H9 (cell line): ENCODE measurements around the gene RGS6. TPM values are rescaled to one million over a fixed set of nuclear protein-coding genes. Genes with fewer than 3 reads are reported as not detected.

Experiments
- DNase-seq: peaks from one replicate; pipeline ENCODE4 v3.0.0-alpha.2; 2017
- H2AFZ ChIP-seq: one replicate; pipeline ENCODE4 v1.6.1; 2013; ENCODE audit warnings: mild to moderate bottlenecking, low read length, control low read depth, moderate library complexity
- H2AK5ac ChIP-seq: 2 replicates; pipeline ENCODE4 v1.6.1; 2013; ENCODE audit warnings: low read length, control low read depth, mixed read lengths; ENCODE audit not compliant: insufficient read length
- H2BK120ac ChIP-seq: one replicate; pipeline ENCODE4 v1.6.1; 2013; ENCODE audit warnings: low read depth, mild to moderate bottlenecking, low read length, control low read depth, inconsistent platforms; ENCODE audit not compliant: poor library complexity, severe bottlenecking
- H2BK12ac ChIP-seq: 2 replicates; pipeline ENCODE4 v1.6.1; 2013; ENCODE audit warnings: low read length, control low read depth, mixed read lengths, low read depth; ENCODE audit not compliant: insufficient read length
- H2BK15ac ChIP-seq: 2 replicates; pipeline ENCODE4 v1.6.1; 2013; ENCODE audit warnings: low read depth, low read length, control low read depth
- H2BK20ac ChIP-seq: one replicate; pipeline ENCODE4 v1.6.1; 2013; ENCODE audit warnings: low read depth, mild to moderate bottlenecking, low read length, control low read depth, inconsistent platforms; ENCODE audit not compliant: poor library complexity, severe bottlenecking
- H2BK5ac ChIP-seq: 2 replicates; pipeline ENCODE4 v1.6.1; 2013; ENCODE audit warnings: low read length, control low read depth, mixed read lengths; ENCODE audit not compliant: insufficient read length
- H3K14ac ChIP-seq: 2 replicates; pipeline ENCODE4 v1.6.1; 2013; ENCODE audit warnings: low read length, control low read depth; ENCODE audit not compliant: insufficient read depth
- H3K18ac ChIP-seq: 2 replicates; pipeline ENCODE4 v1.6.1; 2013; ENCODE audit warnings: low read depth, mild to moderate bottlenecking, mixed read lengths, low read length, control low read depth; ENCODE audit not compliant: insufficient read length
- H3K23ac ChIP-seq: 2 replicates; pipeline ENCODE4 v1.6.1; 2013; ENCODE audit warnings: low read length, control low read depth, mixed read lengths, low read depth; ENCODE audit not compliant: insufficient read length
- H3K23me2 ChIP-seq: 2 replicates; pipeline ENCODE4 v1.6.1; 2013; ENCODE audit warnings: low read depth, mild to moderate bottlenecking, mixed read lengths, low read length, control low read depth; ENCODE audit not compliant: insufficient read length, poor library complexity, severe bottlenecking
- H3K27ac ChIP-seq: 2 replicates; pipeline ENCODE4 v1.5.1; 2013; ENCODE audit warnings: low read length, control low read depth, mixed read lengths, low read depth; ENCODE audit not compliant: insufficient read length
- H3K27me3 ChIP-seq: 2 replicates; pipeline ENCODE4 v1.6.1; 2013; ENCODE audit warnings: low read length, control low read depth, inconsistent platforms; ENCODE audit not compliant: insufficient read depth
- H3K4ac ChIP-seq: 2 replicates; pipeline ENCODE4 v1.6.1; 2013; ENCODE audit warnings: low read depth, mild to moderate bottlenecking, control low read depth, inconsistent platforms, low read length, moderate library complexity
- H3K4me1 ChIP-seq: 2 replicates; pipeline ENCODE4 v1.6.1; 2013; ENCODE audit warnings: low read length, control low read depth, inconsistent platforms; ENCODE audit not compliant: insufficient read depth
- H3K4me2 ChIP-seq: 2 replicates; pipeline ENCODE4 v1.6.1; 2013; ENCODE audit warnings: low read length, control low read depth, mixed read lengths; ENCODE audit not compliant: insufficient read length, insufficient read depth
- H3K56ac ChIP-seq: 2 replicates; pipeline ENCODE4 v1.6.1; 2013; ENCODE audit warnings: low read depth, mild to moderate bottlenecking, mixed read lengths, low read length, control low read depth; ENCODE audit not compliant: insufficient read length
- H3K79me1 ChIP-seq: 2 replicates; pipeline ENCODE4 v1.6.1; 2013; ENCODE audit warnings: low read depth, mild to moderate bottlenecking, moderate library complexity, low read length, control low read depth, inconsistent platforms; ENCODE audit not compliant: insufficient read depth, poor library complexity, severe bottlenecking
- H3K79me2 ChIP-seq: 2 replicates; pipeline ENCODE4 v1.6.1; 2013; ENCODE audit warnings: low read length, control low read depth, inconsistent platforms; ENCODE audit not compliant: insufficient read depth
- H3K9ac ChIP-seq: 2 replicates; pipeline ENCODE4 v1.6.1; 2013; ENCODE audit warnings: low read length, control low read depth, mixed read lengths; ENCODE audit not compliant: insufficient read length; ENCODE audit errors: extremely low read depth
- H3K9me3 ChIP-seq: one replicate; pipeline ENCODE4 v1.6.1; 2013; ENCODE audit warnings: low read depth, low read length, inconsistent platforms; ENCODE audit not compliant: control insufficient read depth
- H3T11ph ChIP-seq: one replicate; pipeline ENCODE4 v1.6.1; 2013; ENCODE audit warnings: mild to moderate bottlenecking, low read length, control low read depth, inconsistent platforms
- H4K20me1 ChIP-seq: one replicate; pipeline ENCODE4 v1.6.1; 2013; ENCODE audit not compliant: control insufficient read depth, insufficient read length, insufficient read depth
- H4K5ac ChIP-seq: 2 replicates; pipeline ENCODE4 v1.6.1; 2013; ENCODE audit warnings: low read depth, mild to moderate bottlenecking, mixed read lengths, low read length, control low read depth; ENCODE audit not compliant: insufficient read length
- H4K8ac ChIP-seq: replicated peaks from 2 replicates; pipeline ENCODE4 v1.6.1; 2013; ENCODE audit warnings: low read length, control low read depth, mixed read lengths, low read depth; ENCODE audit not compliant: insufficient read length
- H4K91ac ChIP-seq: 2 replicates; pipeline ENCODE4 v1.6.1; 2013; ENCODE audit warnings: low read depth, mild to moderate bottlenecking, moderate library complexity, mixed read lengths, low read length, control low read depth; ENCODE audit not compliant: insufficient read length
- H3K27ac Mint-ChIP-seq, 3 experiments: 2 replicates in 2 of 3; 3 replicates in 1 of 3; pipeline ENCODE4 v1.8.0; 2020 to 2021; ENCODE audit warnings: mixed read lengths in 3 of 3, mild to moderate bottlenecking in 1 of 3, moderate library complexity in 1 of 3
- H3K27me3 Mint-ChIP-seq: 2 replicates; pipeline ENCODE4 v1.8.0; 2021; ENCODE audit warnings: low read depth, mild to moderate bottlenecking, moderate library complexity, mixed read lengths
- H3K36me3 Mint-ChIP-seq, 3 experiments: 2 replicates in 2 of 3; 3 replicates in 1 of 3; pipeline ENCODE4 v1.8.0; 2020 to 2021; ENCODE audit warnings: low read depth in 3 of 3, mixed read lengths in 3 of 3; ENCODE audit not compliant: insufficient read depth in 1 of 3
- H3K4me1 Mint-ChIP-seq, 2 experiments: 2 replicates each; pipeline ENCODE4 v1.8.0; 2020; ENCODE audit warnings: mixed read lengths in 2 of 2
- H3K4me3 Mint-ChIP-seq, 2 experiments: 2 replicates in 1 of 2; 3 replicates in 1 of 2; pipeline ENCODE4 v1.8.0; 2020 to 2021; ENCODE audit warnings: mild to moderate bottlenecking in 2 of 2, mixed read lengths in 2 of 2, moderate library complexity in 1 of 2
- H3K9me3 Mint-ChIP-seq, 2 experiments: 2 replicates in 1 of 2; 3 replicates in 1 of 2; pipeline ENCODE4 v1.8.0; 2020; ENCODE audit warnings: mild to moderate bottlenecking in 2 of 2, mixed read lengths in 2 of 2, moderate library complexity in 1 of 2
- total RNA-seq: library from RNA; stranded (reverse); gene quantifications from 2 replicates; pipeline ENCODE4 v1.2.1, GENCODE V29; 2021
- TF ChIP-seq, protein P1 (sequence below): fragments of 200-600 bp; sonication (generic); conservative IDR thresholded peaks from 3 replicates; pipeline ENCODE4 v1.8.0; 2021; ENCODE audit warnings: antibody characterized with exemption, mild to moderate bottlenecking

The RGS6 gene
- total RNA-seq, 1 experiment from 2014 or later: 3.0 TPM

- Histone ChIP-seq H4K5ac (no peak overlapping the region), H3K56ac (no peak overlapping the region), H2AFZ (no peak overlapping the region), H2BK15ac (no peak overlapping the region), H4K8ac (no peak overlapping the region), H2AK5ac (no peak overlapping the region), H3K27ac (no peak overlapping the region), H3K4me1 (no peaks in the 10 kb centered on the region), H3K4me2 (no peak overlapping the region), H3K9ac (no peak overlapping the region), H2BK20ac (no peak overlapping the region), H3K23me2 (no peaks in the 10 kb centered on the region), H2BK5ac (no peak overlapping the region), H3K79me2 (no peaks in the 10 kb centered on the region), H3K27me3 (no peaks in the 10 kb centered on the region), H2BK12ac (no peak overlapping the region), H4K91ac (no peak overlapping the region), H2BK120ac (no peak overlapping the region), H3T11ph (no peak overlapping the region), H3K4ac (no peak overlapping the region), H4K20me1 (no peaks in the 10 kb centered on the region), H3K79me1 (no peaks in the 10 kb centered on the region), H3K23ac (no peak overlapping the region), H3K9me3 (no peaks in the 10 kb centered on the region), H3K18ac (no peak overlapping the region), H3K14ac (no peak overlapping the region)
- Mint-ChIP-seq H3K36me3 (no peaks in the 10 kb centered on the region; a peak in 1 of 7 replicates), H3K27me3 (no peaks in the 10 kb centered on the region), H3K4me3 (no peak overlapping the region), H3K27ac (no peak overlapping the region), H3K9me3 (peaks cover 1 to 2% of the 10 kb centered on the region in 2 experiments; a peak in 2 of 5 replicates), H3K4me1 (no peaks in the 10 kb centered on the region)
- no peak for DNase-seq
- TF ChIP-seq, protein P1, sequence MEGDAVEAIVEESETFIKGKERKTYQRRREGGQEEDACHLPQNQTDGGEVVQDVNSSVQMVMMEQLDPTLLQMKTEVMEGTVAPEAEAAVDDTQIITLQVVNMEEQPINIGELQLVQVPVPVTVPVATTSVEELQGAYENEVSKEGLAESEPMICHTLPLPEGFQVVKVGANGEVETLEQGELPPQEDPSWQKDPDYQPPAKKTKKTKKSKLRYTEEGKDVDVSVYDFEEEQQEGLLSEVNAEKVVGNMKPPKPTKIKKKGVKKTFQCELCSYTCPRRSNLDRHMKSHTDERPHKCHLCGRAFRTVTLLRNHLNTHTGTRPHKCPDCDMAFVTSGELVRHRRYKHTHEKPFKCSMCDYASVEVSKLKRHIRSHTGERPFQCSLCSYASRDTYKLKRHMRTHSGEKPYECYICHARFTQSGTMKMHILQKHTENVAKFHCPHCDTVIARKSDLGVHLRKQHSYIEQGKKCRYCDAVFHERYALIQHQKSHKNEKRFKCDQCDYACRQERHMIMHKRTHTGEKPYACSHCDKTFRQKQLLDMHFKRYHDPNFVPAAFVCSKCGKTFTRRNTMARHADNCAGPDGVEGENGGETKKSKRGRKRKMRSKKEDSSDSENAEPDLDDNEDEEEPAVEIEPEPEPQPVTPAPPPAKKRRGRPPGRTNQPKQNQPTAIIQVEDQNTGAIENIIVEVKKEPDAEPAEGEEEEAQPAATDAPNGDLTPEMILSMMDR: no peak
These were observed 436.9 kb downstream of the RGS6 start for GRCh38 chr14:72369106-72369505.
